Measurements from ENCODE around the gene MICA.

DNA sequence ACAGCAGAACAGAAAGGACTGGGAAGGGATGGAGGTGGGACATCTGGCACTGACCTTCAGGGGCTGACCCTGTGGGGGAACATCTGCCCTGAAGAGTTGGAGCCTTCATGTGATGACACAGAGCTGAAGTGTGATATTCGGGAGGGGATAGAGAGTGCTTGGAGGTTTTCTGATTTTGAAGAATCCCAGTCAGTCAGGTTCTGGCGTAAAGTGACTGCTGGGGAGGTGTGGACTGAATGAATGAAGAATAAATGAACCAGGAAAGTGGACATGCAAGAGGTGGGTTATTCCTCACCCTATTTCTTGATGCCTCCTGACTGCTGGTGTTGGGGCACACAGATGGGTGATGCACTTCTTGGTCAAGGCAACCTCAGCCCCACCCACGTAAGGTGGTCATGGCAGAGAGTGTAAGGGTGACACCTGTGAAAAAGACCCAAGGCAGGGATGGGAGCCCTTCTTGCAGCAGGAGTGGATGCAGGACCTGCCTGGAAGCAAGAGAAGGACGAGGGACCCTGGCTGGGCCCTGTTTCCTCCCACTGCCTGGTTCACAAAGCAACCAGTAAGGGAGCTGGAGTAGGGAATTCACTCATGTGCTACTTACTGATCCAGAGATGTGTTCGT is 13.1 kb downstream of the MICA start:
- TF ChIP-seq, protein P1, sequence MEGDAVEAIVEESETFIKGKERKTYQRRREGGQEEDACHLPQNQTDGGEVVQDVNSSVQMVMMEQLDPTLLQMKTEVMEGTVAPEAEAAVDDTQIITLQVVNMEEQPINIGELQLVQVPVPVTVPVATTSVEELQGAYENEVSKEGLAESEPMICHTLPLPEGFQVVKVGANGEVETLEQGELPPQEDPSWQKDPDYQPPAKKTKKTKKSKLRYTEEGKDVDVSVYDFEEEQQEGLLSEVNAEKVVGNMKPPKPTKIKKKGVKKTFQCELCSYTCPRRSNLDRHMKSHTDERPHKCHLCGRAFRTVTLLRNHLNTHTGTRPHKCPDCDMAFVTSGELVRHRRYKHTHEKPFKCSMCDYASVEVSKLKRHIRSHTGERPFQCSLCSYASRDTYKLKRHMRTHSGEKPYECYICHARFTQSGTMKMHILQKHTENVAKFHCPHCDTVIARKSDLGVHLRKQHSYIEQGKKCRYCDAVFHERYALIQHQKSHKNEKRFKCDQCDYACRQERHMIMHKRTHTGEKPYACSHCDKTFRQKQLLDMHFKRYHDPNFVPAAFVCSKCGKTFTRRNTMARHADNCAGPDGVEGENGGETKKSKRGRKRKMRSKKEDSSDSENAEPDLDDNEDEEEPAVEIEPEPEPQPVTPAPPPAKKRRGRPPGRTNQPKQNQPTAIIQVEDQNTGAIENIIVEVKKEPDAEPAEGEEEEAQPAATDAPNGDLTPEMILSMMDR (IDR thresholded peaks at IDR 0.05): no peak
- TF ChIP-seq POLR2AphosphoS5 (IDR thresholded peaks at IDR 0.05) (peak in 1 of 2 donors; percentile 31), EP300 (IDR thresholded peaks at IDR 0.05) (no peak)
